NCI-H2227 treated with DMSO at 0.1 percent for 48 hours (cell line): Measurements from ENCODE around the gene AFM.

Source experiments
- DNase-seq: peaks from one replicate; lab custom pipeline; 2025; lab: John Stamatoyannopoulos, UW

AFM gene

DNA sequence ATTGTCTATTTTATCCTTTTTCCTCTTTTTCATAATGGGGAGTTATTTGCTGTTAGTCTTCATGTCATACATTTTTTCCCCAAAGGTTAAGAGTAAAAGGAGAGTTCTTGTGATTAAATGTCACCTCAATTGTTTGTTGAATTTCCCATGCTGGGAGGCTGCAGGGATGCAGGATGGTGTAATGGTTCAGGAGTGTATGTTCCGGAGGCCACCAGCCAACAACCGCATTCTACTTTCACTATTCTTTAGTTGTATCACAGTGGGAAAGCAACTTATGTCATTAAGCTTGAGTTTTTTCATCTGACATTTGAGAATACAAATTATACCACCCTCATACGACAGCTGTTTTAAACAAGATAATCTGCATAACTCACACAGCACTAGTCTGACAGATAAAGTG is 30.1 kb upstream of the AFM start:
- DNase-seq = no peak

DNA sequence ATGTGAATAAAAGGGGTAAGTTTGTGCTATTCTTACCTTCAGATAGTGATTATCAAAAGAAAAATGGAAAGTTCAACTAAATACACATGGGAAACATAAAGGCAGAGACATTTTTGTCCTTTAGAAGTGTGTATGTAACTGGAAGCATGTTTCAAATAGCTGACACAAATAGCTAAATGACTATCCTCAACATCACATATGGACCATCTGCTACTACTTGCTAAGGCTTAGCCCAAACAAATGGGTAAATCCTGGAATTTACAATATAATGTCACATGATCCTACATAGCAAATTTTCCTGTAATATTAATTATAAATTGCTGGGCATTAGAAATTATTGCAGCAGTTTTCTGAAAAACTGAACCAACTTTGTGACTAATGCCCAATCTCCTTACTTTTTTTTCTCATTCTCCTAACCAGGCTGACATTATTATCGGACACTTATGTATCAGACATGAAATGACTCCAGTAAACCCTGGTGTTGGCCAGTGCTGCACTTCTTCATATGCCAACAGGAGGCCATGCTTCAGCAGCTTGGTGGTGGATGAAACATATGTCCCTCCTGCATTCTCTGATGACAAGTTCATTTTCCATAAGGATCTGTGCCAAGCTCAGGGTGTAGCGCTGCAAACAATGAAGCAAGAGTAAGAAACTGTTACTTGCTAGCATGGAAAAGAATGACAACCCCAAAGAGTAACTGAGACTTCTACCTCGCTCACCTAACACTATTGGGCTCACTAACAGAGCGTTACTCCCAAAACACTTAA is 29.4 kb upstream of the AFM start:
- no peak for DNase-seq

DNA sequence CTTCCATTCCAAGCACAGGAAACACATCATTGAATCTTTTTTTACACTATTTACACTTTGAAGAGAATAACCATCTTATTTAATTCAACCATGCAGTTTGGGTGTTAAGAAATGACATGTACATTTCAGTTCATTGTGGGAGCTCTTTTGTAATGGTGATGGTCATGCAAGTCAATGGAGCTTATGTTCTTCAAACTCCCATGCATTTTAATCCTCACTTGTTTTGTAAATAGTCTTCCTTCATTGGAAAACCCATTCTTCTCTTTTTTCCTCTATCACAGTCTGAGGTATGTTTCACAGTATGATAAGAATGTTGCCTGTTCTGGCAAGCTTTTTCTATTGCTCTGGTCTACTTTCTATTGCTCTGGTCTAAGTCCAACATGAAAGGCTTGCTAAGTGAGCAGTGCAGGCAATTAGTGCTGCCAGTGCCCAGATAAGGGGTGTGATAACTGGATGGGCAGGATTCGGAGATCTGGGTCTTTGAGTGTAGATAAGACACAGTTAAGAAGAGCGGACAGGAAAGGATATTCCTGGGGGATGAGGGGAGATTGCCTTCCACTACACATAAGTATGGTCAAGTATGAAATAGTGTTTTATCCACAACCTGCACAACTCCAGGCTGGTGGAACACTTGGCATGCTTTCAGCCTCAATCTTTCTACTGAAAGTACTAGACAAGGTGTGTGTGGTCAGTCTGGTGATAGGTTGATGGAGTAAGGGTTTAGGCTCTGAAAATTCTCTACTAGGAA is 28.4 kb upstream of the AFM start:
- DNase-seq = no peak

DNA sequence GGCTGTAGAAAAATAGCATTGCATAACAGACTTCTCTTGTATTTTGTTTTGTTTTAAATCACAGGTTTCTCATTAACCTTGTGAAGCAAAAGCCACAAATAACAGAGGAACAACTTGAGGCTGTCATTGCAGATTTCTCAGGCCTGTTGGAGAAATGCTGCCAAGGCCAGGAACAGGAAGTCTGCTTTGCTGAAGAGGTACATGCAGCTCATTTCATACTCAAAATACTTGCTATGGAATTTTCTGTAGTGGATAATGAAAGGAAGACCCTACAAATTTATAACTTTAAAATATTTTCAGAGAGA is 27.9 kb upstream of the AFM start:
- DNase-seq = no peak

DNA sequence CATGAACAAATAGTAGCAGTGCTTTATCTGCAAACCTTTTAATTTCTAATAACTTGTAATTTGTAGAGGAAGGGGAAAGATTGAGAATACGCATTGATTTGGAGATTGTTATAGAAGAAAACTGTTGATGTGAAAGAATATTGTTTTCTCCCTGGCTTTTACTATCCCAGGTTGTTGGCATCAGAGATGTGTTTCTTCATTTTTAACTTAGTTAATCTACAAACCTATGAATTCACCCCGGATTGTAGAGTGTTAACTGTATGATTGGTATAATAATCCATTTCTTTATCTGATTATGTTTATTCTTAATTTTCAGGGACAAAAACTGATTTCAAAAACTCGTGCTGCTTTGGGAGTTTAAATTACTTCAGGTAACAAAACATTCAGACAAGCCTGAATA is 26.6 kb upstream of the AFM start:
- DNase-seq = no peak

DNA sequence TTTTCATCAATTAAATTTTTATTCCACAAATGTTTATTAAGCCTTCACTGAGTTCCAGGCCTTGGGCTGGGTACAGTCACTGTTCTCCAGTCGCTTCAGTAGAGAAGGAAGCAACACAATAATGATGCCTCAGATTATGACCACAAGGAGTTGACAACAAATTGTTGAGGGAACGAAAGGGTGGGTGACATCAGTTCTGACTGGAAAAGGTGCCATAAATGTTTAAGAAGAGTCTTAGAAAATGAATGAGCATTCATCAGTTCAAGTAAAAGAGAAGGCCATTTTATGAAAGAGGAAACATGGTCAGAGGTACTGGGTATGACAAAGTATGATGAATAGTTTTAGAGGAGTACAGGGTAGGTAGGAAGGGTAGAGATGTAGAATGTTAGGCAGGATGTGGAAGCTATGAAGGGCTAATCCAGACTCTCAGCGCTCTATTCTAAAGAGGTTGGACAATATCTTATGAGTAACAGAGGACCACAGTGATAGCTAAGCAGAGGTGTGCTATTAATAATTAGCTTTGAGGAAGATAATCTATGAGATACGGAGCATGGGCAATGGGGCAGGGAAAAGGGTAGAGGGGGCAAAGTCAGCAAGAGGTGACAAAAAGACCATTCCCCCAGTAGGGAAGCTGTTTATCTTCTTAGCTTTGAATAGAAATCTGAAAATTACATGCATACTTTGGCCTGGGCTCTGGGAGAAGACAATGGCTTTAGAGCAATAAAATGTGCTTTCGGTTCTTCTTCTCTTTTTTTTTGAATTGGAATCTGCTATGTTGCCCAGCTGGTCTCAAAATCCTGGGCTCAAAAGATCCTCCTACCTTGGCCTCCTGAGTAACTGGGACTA is 25.1 kb upstream of the AFM start:
- DNase-seq = no peak

DNA sequence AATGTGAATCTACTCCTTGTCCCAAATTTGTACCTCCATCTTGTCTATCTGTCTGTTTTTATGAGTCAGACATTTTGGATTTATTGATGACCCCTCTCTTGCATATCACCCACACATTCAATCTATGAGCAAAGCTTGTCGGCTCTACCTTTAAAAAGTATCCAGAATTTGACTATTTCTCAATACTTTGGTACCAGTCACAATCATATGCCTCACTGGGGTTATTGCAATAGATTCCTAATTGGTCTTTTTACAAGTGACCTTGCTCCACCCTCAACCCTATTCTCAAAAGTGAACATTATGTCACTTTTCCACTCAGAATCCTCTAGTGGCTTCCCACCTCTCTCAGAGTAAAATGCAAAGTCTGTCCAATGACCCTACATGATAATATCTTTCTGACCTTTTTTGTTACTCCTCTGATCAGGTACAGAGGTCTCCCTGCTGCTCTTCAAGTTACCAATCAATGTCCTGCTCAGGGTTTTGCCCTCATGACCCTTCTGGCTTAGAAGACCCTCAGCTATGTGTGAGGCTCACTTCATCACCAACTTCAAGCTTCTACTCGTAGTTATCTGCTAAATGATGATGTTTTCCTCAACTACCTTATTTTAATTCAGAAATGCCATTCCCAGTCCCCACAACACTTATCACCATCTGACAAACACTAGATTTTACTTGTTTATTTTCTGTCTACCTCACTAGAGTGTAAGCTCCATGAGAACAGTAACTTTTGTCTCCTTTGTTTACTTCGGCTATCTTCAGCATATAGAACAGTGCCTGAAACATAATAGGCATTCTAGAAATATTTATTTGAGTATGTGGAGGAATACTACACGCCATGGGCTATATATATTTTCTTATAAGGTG is 23.1 kb upstream of the AFM start:
- DNase-seq = no peak

DNA sequence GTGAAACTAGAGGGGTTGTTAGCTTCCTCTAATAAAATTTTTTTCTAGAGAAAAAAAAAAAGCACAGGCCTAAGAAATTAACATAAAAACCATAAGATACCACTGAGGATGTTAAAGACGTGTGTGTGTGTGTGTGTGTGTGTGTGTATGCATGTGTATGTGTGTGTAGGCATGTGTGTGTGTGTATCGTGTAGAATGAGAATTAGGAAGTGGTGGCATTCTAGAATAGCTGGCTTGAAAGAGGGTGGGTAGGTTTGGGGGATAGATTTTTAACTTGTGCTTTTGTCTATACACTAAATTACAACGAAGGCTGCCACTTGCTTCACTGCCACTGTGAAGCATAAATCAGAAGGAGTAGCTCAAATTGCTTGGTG is 22.5 kb upstream of the AFM start:
- no peak for DNase-seq

DNA sequence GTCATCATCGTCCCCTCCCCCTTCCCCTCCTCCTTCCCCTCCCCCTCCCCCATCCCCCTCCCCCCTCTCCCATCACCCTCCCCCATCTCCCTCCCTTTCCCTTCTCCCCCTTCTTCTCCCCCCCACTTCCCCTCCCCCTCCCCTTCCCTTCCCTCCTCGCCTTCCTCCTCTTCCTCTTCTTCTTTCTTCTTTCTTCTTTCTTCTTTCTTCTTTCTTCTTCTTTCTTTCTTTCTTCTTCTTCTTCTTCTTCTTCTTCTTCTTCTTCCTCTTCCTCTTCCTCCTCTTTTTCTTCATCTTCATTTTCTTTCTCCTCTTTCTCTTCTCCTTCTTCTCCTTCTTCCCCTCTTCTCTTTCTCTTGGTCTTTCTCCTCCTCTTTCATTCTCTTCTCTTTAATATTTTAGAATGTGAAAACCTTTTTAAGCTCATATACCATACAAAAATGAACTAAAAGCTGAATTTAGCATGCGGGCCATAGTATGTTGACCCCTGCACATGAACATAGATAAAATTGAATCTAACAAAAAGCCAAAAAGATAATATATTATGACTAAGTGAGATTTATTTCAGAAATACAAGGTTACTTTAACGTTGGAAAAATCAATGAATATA is 20.5 kb upstream of the AFM start:
- no peak for DNase-seq

GRCh38 chr4:73468170-73468569 is 13.4 kb upstream of the AFM start:
- no peak for DNase-seq

DNA sequence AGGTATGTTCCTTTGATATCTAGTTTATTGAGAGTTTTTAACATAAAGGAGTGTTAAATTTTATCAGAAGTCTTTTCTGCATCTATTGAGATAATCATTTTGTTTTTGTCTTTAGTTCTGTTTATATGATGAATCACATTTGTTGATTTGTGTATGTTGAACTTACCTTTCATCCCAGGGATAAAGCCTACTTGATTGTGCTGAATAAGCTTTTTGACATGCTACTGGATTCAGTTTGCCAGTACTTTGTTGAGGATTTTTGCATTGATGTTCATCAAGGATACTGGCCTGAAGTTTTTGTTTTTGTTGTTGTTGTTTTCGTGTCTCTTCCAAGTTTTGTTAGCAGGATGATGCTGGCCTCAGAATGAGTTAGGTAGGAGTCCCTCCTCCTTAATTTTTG is 10.8 kb upstream of the AFM start:
- no peak for DNase-seq

GRCh38 chr4:73477176-73477575 is 4.4 kb upstream of the AFM start:
- no peak for DNase-seq

DNA sequence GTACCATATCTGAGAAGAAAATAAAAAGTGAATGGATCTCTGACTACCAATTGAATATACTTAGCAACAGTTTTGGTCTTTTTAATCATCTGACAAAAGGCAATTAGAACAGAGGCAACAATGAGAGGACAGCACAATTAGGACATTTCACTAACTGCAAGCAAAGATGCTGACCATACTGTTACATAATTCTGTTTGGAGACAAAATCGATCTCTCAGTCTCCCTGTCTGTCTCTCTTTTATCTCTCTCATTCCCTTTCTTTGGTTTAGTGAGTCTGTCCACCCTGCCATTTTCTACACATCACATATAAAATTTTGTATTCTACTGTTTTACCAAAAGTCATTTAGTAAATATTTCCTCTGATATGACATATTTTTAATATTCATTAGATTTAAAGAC is 2.2 kb upstream of the AFM start:
- no peak for DNase-seq

- DNase-seq = no peak
These were observed 3.5 kb downstream of the AFM start for GRCh38 chr4:73485085-73485484.

DNA sequence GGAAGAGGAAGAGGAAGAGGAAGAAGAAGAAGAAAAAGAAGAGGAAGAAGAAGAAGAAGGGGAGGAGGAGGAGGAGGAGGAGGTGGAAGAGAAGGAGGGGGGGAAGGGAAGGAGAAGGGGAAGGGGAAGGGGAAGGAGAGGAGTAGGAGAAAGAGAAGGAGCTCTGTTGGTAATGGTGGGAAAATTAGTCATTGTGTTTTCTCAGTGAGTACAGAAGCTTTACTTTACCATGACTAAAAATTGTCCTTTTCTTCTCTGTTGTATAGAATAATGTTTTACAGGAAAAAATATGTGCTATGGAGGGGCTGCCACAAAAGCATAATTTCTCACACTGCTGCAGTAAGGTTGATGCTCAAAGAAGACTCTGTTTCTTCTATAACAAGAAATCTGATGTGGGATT is 4.1 kb downstream of the AFM start:
- no peak for DNase-seq

GRCh38 chr4:73486497-73486896 is 5.0 kb downstream of the AFM start:
- DNase-seq = no peak

DNA sequence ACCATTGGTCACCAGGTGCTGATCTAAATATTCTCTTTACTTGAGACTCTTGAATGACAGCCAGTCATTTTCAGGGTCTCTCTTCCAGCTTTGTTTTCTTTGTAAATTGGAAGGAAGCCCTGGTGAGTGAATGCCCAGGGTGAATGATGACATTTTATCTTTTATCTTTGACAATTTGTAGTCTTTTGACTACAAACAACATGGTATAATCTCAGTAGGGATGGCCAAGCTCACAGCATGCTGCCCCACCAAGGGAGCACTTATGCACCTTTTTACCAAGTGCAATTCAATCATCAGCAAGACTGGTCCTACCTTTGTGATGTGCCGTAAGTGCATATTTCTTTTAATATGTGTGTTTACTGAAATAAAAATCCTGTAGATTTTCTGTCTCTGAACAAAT is 5.7 kb downstream of the AFM start:
- DNase-seq = no peak

DNA sequence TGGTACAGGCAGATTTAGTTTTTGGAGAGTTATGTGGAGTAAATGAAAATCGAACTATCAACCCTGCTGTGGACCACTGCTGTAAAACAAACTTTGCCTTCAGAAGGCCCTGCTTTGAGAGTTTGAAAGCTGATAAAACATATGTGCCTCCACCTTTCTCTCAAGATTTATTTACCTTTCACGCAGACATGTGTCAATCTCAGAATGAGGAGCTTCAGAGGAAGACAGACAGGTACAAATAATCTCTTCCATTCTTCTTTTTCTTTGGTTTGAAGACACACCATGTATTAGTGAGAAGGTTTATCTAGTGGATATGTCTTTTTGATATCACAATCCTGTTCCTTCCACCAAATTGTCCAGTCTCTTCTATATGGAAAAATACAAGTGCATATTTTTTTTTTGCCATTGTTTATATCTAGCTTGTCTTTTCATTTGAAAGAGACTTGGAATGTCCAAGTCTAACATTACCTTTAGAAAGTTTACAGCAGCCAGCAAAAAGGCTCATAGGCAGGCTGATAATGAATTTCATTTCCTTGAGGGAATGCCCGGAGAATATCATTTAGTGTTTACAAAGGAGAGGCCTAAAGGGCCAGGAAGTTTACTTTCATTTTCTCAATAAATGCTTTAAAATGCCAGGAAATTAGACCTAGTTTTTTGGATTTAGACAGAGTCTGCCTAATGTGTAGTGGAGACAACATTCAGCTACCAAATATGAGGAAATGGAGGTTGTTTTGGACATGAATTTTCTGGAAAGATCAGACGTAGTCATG is 18.6 kb downstream of the AFM start:
- DNase-seq = no peak

- DNase-seq = no peak
These were observed 20.2 kb downstream of the AFM start for GRCh38 chr4:73501664-73502265.

DNA sequence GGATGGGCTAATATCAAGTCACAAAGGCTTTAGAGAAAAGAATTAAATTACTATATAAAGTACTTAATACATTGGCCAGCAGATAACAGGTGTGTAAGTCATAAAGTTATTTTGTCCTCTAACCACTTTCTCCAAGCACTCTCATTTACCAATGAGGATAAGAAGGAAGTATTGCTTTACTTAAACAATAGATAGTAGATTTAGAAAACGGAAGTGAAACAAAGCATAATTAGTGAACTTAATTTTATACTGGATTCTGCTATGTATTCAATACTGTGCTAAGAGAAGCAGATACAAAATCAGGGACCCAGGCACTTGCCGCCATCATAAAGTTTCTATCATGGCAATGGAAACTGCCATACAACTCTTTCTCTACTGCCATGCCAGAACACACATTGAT is 24.0 kb downstream of the AFM start:
- DNase-seq = no peak

DNA sequence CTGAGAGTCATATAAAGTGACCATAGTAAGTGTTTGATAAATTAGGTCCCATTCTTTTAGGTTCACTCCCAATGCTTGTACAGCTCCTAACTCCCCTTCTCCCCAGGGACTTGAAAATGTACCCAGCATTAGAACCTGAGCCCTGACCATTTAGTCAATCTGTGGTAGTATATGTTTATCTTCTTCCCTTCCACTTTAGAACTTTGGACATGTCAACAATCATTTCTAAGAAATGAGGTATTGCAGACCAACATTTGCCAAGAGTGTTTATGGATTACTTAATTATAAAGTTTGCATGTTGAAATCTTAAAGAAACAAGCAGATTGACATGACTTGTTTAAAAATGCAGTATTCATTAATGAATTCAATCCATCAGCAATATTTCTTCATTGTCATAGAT is 26.0 kb downstream of the AFM start:
- DNase-seq = no peak
